Medulla oblongata (tissue), 1 donor: ENCODE results near the gene ABCC1.
"Not testable (repeated sequence)": the region's sequence is repeated elsewhere in the genome, so short reads cannot be mapped to it uniquely, and the experiment has no call there.

Experiments
- DNase-seq: peaks from one replicate; pipeline ENCODE4 v3.0.0-alpha.2; 2015; ENCODE audit errors: extremely low spot score

ABCC1 gene

DNA sequence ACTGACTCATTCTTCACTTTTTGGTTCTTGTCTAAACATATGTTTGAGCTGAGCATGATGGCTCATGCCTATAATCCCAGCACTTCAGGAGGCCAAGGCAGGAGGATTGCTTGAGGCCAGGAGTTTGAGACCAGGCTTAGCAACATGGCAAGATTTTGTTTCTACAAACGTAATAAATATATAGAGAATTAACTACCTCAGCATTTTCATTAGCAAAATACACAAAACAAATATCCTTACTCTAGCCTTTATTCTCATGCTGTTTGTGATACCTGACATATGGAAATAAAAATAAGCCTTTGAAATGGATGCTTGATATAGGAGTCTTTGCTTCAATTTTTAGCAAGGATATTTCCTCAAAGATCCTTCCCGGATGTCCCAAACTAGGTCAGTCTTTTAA, 132.8 kb downstream of the ABCC1 start:
- no peak for DNase-seq

DNA sequence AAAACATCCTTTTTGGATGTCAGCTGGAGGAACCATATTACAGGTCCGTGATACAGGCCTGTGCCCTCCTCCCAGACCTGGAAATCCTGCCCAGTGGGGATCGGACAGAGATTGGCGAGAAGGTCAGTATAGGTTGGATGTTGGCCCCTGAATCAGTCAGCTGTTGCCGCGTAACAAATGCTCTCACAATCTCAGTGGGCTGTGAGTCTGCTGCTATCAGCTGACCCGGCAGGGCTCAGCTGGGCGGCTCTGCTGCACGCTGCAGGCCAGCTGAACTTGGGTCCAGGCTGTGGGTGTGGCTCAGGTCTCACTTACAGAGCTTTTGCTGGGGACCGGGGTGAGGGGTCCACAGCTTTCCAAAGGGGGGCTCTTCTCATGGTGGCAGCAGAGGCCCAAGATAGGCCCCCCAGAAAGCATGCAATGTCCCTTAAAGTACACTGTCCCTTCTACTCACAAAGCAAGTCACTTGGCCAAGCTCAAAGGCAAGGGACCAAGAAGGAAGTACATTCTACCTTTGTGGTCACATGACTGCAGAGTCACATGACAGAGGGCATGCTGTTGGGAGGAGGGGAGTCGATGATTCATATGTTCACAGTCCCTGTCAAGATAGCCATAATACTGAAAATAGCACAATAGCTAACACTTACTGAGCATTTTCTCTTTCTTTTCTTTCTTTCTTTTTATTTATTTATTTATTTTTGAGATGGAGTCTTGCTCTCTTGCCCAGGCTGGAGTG, 134.2 kb downstream of the ABCC1 start:
- no peak for DNase-seq

DNA sequence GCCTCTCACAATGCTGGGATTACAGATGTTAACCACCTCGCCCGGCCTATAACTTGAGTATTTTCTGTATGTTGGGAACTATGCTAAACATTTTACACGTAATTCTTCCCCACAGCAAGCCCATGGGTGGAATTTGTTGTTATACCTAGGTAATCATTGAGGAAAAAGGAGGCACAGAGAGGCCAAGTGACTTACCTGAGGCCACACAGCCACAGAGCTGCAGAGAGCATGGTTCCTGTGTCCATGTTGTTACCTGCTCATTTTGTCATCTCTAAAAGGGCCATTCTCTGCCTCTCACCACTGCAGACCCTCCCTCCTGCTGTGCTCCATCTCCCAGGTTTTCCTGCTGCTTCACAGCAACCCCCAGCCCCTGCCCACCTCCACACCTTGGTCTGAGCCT, 135.5 kb downstream of the ABCC1 start:
- DNase-seq, result no peak

DNA sequence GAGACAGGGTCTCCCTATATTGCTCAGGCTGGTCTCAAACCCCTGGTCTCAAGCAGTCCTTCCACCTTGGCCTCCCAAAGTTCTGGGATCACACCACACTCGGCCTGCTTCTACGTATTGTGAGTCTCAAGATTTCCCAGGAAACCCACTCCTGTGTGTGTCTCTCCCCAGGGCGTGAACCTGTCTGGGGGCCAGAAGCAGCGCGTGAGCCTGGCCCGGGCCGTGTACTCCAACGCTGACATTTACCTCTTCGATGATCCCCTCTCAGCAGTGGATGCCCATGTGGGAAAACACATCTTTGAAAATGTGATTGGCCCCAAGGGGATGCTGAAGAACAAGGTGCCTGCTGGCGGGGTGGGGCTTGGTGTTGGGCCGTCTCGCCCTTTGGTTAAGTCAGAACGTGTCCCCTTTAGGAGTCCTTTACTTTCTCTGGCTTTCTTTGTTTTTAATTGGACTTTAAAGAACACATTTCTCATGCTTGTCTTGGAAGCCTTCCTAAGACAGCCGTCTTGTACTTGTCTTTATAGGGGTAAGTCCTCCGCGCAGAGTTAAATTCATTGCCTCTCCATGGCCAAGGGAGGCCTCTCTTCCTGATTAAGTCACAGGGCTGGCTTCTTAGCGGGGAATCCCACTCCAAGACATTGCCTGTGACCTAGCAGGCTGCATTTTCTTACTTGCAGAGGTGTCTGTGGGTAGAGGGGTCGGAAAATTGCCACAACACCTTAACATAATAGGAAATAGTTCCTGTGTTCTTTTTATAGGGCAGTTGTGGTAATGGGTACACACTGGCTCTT, 137.4 kb downstream of the ABCC1 start:
- DNase-seq, result no peak

DNA sequence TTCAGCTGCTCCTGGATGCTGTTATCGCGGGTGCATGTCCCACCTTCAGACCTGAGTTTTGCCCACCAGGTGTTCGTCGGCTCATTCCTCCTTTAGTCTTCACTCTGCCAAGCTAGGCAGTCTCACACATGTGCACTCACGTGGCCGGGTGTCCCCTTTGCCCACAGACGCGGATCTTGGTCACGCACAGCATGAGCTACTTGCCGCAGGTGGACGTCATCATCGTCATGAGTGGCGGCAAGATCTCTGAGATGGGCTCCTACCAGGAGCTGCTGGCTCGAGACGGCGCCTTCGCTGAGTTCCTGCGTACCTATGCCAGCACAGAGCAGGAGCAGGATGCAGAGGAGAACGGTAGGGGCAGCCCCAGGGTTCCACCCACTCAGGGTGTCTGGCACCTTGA, 140.8 kb downstream of the ABCC1 start:
- no peak for DNase-seq

DNA sequence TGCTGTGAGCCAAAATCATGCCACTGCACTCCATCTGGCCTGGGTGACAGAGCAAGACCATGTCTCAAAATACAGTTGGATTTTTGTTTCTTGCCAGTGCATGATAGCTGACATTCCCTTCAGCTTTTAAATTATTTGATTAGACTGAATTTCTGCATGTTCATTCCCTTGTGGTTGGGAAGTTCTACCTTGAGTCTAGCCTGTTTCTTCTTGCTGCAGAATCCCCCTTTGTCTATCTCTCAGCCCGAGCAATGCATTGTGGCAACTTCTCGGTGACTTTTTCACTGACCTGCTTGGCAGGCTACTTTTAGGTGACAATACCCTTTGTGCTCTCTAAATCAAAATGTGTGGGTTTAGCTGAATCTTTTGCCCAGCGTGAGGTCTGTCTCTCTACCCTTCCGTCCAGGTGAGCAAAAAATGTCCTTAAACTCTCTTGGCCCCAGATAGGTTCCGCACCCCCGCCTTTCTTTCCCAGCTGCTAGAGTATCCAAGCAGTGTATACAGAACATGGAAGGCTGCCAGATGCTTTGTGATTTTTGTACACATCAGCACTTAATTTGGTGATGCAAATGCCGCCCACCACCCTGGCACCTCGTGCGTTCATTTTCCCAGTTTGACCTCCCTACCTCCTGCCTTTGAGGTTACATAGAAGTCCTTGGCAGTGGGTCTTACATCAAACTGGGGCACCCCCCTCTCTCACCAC, 143.7 kb downstream of the ABCC1 start:
- DNase-seq, result no peak

DNA sequence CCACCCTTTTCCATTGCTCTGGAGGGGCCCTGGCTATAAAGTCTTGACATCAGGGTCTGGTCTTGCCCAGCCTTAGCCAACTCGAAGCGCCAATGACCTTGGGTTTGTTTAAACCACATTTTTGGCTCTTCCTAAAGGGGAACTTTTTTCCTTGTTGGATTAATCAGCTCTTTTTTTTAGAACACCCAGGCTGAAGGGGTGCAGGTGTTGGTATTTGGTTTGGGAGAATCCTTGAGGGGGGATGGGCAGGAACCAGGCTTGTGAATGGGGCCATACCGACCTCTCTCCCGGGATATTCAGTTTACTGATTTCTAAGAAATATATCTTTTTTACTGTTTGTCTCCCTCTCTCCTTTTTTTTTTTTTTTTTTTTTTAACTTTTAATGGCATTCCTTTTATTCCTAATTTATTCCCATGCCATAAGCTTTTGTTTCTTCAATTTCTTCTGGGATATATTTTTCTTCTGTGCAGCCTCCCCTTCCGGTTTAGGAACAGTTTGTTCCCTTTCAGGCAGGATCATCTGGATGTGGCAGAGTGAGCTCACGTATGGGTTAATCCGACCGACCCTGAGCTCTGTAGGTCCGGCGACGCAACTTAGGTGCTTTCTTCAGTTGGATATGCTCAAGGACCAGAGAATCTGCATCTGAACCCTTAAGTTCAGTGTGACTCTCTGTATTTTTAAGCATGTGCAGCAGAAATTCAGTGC, 144.4 kb downstream of the ABCC1 start:
- DNase-seq, result no peak

DNA sequence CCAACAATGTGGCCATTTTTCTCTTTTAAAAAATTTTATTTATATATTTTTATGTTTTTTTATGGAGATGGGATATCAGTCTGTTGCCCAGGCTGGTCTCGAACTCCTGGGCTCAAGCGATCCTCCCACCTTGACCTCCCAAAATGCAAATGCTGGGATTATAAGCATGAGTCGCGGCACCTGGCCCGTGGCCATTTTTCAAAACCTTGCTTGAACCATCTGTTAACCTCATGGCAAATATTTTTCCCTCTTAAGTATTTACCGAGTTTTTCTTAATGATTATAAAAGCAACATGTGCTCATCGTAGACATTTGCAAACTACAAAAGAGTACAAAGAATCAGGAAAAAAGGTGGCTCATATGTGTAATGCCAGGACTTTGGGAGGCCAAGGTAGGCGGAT, 146.2 kb downstream of the ABCC1 start:
- DNase-seq, result no peak

DNA sequence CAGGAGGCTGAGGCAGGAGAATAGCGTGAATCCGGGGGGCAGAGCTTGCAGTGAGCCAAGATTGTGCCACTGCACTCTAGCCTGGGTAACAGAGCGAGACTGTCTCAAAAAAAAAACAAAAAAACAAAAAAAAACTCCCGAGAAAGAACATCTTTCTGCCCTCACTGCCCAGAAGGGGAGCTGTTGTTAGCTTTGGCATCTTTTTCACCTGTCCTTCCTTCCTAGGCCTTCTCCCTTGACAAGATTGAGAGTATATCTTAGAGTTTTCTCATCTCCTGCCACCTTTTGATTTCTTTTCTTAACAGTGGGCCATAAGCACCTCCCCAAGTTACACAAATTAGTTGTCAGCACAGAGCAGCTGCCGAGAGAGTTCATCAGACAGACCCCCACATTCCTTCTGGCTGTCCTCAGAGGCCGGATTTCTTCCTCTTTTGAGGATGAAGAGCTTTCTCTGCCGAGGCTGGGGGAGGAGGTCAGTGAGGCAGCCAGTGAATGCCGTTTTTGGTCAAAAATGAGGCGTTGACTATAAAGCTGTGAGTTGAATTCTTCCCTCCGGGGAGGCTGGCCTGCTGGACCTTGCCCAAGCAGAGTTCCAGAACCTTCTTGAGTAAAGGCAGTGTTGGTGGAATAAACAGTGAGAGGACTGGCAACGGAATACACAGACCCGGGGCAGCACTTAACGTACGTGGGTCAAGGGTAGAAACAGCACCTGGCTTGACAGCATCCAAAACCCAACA, 146.9 kb downstream of the ABCC1 start:
- DNase-seq, result no peak

DNA sequence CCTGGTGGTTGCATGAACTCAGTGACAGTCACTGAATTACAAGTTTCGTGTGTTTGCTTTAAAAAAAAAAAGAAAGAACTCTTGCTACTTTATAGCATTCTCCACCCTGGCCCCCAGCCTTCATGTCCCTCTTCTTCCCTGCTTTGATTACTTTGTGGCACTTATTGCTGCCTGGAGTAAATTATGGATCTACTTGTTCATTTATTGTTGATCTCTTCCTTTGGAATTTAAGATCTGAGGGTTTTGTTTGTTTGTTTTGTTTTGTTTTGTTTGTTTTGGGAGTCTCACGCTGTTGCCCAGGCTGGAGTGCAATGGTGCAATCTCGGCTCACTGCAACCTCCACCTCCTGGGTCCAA, 147.4 kb downstream of the ABCC1 start:
- no peak for DNase-seq

DNA sequence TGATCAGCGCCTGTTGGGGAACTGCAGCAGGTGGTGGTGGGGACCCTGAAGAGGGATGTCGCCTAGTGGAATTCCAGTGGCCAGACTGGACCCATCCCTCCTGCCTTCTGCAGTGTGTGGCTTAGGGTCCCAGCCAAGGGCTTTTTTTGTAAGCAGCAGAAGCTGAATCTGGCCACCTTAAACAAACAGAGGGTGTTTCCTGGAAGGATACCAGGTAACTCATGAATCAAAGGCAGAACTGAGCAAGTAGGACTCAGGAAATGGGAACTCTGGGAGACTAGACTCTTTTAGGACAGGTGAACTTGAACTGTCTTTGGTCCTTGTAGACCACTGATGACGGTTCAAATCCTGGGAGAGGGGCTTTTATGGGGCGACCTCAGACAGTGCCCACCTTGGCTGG, 149.9 kb downstream of the ABCC1 start:
- DNase-seq, result no peak

DNA sequence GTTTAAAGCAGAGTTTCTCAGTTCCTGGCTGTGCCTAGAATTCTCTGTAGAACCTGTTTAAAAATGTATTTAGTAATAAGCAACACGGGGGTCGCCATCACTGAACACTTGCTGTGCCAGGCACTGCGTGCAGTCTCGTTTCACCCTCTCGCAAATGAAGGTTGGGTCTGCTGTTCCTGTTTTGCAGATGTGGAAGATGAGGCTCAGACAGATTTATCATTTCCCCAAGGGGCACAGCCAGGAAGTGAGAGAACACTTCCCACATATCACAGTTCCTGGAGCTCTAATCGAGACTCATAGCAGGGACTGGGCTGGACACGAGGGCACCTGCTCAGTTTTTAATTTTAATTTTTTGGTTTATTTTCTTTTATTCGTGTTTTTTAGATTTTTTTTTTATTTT, 151.2 kb downstream of the ABCC1 start:
- DNase-seq, result no peak

DNA sequence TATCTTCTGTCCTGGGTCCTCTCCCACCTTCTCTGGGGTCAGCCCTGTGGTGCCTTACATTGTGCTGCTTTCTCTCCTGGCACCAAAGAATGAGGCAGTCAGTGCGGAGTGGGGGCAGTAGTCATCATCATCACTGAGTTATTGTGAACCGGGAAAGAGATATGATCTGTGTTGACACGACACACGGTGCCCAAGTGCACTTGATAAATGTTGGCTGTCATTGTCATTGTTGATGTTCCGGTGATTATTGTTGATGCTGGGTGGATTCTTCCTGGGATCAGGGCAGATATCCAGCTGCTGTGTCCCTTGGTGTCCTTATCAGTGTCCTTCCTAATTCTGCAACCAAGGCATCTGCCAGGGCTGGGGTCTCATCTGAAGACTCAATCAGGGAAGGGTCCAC, 152.2 kb downstream of the ABCC1 start:
- no peak for DNase-seq

DNA sequence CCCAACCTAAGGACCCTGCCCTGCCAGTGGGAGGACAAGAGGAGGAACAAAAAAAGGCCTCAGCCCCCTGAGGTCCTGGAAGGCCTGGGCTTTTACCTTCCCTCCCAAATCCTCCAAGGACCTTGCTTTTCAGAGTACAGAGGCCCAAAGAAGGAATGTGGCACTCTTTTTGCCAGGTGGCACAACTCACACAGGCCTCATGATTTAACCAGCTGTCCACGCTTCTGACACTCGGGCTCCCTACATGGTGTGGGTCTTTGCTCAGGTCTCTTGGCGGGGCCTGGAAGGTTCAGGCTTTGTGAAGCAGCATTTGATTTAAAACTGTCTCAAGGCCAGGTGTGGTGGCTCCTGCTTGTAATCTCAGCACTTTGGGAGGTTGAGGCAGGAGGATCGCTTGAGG, 153.3 kb downstream of the ABCC1 start:
- no peak for DNase-seq

DNA sequence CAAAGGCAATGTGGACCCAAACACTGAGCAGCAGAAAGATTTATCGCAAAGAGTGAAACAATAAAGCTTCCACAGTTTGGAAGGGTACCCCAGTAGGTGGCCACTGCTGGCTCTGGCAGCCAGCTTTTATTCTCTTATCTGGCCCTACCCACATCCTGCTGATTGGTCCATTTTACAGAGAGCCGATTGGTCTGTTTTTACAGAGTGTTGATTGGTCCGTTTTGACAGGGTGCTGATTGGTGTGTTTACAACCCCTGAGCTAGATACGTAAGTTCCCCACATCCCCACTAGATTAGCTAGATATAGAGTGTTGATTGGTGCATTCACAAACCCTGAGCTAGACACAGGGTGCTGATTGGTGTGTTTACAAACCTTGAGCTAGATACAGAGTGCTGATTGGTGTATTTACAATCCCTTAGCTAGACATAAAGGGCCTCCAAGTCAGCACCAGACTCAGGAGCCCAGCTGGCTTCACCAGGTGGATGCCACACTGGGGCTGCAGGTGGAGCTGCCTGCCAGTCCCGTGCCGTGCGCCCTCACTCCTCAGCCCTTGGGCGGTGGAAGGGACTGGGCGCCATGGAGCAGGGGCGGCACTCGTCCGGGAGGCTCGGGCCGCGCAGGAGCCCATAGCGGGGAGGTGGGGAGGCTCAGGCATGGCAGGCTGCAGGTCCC, 154.9 kb downstream of the ABCC1 start:
- not testable (repeated sequence) for DNase-seq

DNA sequence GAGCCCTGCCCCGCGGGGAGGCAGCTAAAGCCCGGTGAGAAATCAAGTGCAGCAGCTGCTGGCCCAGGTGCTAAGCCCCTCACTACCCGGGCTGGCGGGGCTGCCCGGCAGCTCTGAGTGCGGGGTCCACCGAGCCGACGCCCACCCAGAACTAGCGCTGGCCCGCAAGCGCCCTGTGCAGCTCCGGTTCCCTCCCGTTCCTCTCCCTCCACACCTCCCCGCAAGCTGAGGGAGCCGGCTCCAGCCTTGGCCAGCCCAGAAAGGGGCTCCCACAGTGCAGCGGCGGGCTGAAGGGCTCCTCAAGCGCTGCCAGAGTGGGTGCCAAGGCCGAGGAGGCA, 155.4 kb downstream of the ABCC1 start:
- DNase-seq, result not testable (repeated sequence)

DNA sequence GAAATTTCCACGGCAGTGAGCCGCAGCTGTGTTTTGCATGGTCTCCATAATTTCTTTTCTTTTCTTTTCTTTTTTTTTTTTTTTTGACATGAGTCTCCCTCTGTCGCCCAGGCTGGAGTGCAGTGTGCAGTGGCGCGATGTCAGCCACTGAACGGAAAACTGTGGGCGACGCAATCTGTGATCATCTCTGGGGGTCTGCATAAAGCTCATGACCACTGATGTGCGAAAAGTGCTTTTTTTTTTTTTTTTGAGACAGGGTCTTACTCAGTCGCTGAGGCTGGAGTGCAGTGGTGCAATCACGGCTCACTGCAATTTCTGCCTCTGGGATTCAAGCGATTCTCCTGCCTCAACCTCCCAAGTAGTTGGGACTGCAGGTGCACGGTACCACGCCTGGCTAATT, 156.2 kb downstream of the ABCC1 start:
- DNase-seq, result no peak

DNA sequence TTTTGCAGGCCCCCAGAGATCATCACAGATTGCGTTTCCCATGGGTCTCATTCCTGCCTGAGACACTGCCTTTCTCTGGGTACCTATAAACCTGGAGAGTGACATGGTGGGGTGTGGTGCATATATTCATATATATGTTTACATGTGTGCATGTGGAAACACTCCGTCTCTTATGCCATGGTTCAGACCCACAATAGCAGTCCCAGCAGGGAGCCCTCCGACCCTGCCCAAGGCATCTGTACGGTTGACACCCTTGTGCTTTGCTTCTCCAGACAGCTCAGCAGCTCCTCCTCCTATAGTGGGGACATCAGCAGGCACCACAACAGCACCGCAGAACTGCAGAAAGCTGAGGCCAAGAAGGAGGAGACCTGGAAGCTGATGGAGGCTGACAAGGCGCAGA, 157.1 kb downstream of the ABCC1 start:
- DNase-seq, result no peak

DNA sequence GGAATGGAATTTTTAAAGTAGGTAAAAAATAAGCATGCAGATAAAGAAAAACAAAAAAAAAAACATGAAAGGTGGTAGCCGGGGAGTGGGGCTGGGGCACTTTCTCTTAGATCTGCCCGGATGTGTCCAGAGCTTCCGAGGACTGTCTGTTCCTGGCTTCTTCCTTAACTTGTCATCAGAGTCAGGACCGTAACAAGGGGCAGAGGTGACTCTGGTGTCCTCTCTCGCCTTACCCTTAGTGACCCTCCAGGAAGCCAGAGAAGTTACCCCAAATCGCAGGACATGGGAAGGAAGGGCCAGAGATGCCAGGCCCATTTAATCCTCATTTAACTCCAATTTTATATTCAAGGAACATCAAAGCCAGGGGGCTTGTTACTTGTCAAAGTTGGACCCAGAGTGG, 158.4 kb downstream of the ABCC1 start:
- no peak for DNase-seq

DNA sequence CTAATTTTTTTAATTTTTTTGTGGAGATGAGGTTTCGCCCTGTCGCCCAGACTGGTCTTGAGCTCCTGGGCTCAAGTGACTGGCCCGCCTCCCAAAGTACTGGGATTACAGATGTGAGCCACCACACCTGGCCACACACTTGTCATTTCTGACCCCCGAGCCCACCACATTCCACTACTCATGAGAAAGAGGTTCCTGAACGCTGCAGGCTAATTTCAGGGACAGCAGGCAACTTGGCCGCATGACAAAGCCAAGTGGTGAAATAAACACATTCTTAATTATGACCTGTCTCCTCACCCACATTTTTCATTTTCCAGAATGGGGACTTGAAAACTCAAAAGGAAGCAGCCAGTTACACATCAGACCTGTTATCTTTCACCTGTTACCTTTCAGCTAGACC, 159.3 kb downstream of the ABCC1 start:
- no peak for DNase-seq

DNA sequence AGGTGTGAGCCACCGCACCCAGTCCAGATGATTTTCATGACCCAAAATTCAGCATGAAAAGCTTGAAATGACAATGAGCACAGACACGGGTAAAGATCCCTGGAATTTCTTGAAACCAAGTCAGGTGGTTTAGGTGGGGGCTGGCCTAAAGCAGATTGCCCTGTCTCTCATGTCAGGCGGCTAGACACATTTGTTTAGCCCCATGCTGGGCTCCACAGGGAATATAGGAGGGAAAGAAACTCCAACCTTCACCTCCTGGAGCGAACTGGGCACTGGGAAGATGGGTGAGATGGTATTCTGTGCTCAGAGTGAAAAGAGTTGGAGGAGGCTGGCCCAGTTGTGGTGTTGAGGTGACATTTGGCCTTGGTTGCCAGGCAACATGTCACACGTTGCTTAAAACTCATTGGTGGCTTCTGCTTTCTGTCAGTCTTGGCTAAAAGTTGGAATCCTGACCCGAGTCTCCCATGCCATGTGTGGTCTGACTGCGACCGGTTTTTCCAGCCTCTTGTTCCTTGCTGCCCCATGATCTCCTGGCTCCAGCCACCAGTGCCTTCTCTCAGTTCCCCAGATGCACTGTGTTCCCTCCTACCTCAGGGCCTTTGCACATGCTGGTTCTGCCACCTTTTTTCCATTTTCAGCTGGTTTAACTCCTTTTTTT, 160.2 kb downstream of the ABCC1 start:
- DNase-seq, result no peak
